Sigmoid colon (tissue), 7 donors: ENCODE measurements around the gene DYNC1I1. TPM values are rescaled to one million over a fixed set of nuclear protein-coding genes. Genes with fewer than 3 reads are reported as not detected.

Experiments
- DNase-seq: peaks from one replicate; pipeline ENCODE4 v3.0.0-alpha.2; 2019
- H3K27ac ChIP-seq, 4 donors: fragments of 200-600 bp; sonication (generic); one replicate each; pipeline ENCODE4 v1.5.1; 2016 to 2019; ENCODE audit warnings: mild to moderate bottlenecking in 1 of 4
- H3K27me3 ChIP-seq, 3 donors: fragments of 200-600 bp; sonication (generic); one replicate each; pipeline ENCODE4 v1.5.1; 2019; ENCODE audit warnings: mild to moderate bottlenecking in 1 of 3
- H3K36me3 ChIP-seq, 4 donors: fragments of 200-600 bp; sonication (generic); one replicate each; pipeline ENCODE4 v1.5.1; 2016 to 2019
- H3K4me1 ChIP-seq, 4 donors: fragments of 200-600 bp; sonication (generic); one replicate each; pipeline ENCODE4 v1.5.1; 2017 to 2019
- H3K4me3 ChIP-seq, 4 donors: fragments of 200-600 bp; sonication (generic); one replicate each; pipeline ENCODE4 v1.5.1; 2017 to 2019; ENCODE audit warnings: mild to moderate bottlenecking in 2 of 4, moderate library complexity in 1 of 4
- H3K9me3 ChIP-seq, 4 donors: fragments of 200-600 bp in 3 of 4; sonication (generic) in 3 of 4; one replicate each; pipeline versions ENCODE4 v1.5.1 to v1.6.1; 2013 to 2019
- CTCF ChIP-seq, 4 experiments: fragments of 450-650 bp in 3 of 4; fragments of 200-600 bp in 1 of 4; IDR thresholded peaks; one replicate each; pipeline ENCODE4 v1.5.1; 2016 to 2019; ENCODE audit warnings: antibody characterized with exemption in 4 of 4, mild to moderate bottlenecking in 3 of 4, moderate library complexity in 2 of 4
- EP300 ChIP-seq, 4 donors: sonication (generic); formaldehyde crosslinking; IDR thresholded peaks; one replicate each; pipeline ENCODE4 v1.6.1; 2017; ENCODE audit warnings: antibody characterized with exemption in 4 of 4
- POLR2A ChIP-seq, 2 donors: fragments of 450-650 bp; IDR thresholded peaks; one replicate each; pipeline ENCODE4 v1.6.1; 2016; ENCODE audit warnings: antibody characterized with exemption in 2 of 2, mild to moderate bottlenecking in 2 of 2, moderate library complexity in 2 of 2
- POLR2AphosphoS5 ChIP-seq, 4 donors: sonication (generic); formaldehyde crosslinking; IDR thresholded peaks; one replicate each; pipeline ENCODE4 v1.6.1; 2017; ENCODE audit warnings: antibody characterized with exemption in 4 of 4
- WGBS, 2 donors: extraction: QIAGEN DNeasy Blood & Tissue Kit; methylation state at CpG; one replicate each; pipeline ENCODE4 v1.1.7; 2013; 5-methylcytosine and 5-hydroxymethylcytosine counted together
- intact Hi-C: fragments of 100-400 bp; cut with DNase I; formaldehyde crosslinking; loops from one replicate; pipeline ENCODE4 v1.15.1; 2023
- polyA plus RNA-seq, 3 donors: library from polyadenylated mRNA; stranded (reverse); fragments of 200-250 nt; gene quantifications; one replicate each; pipeline ENCODE4 v1.2.3, GENCODE V29; 2013
- total RNA-seq, 4 donors: library from RNA; depleted of rRNA; stranded (reverse); fragments of >200 nt; gene quantifications; one replicate each; pipeline ENCODE4 v1.1.0, GENCODE V29; 2016
- donor health status: healthy with polysubstance abuse.
- donor health status: Bipolar disorder and iron deficiency.
- donor health status: healthy.

DYNC1I1 gene
- total and polyA plus RNA-seq, 7 donors: 0.92 to 65.2 (median 45.1) TPM; not detected in 1

DNA sequence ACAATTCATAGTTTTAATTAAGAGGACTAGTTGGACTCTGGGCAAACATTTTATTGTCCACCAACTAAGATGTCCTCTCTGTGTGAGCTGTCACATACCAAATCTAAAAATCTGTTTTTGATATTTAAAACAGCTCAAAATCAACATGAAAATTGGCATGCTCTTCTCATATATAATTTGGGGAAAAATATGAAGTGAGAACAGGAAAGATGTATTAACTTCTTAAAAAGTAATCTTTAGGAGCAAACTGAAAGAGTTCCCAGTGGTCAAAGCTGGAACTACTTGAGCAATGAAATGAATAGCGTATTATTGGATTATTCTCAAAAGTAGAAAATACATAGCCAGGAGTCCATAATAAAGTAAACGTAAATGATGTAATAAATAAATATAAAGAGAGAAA, 147.2 kb downstream of the DYNC1I1 start:
- WGBS, 2 donors: 75 to 86% methylated on average over 2 of the region's 2 CpGs
- no peak for DNase-seq
- H3K9me3 ChIP-seq: no peaks in the 10 kb centered on the region
- TF ChIP-seq EP300 (IDR thresholded peaks at IDR 0.05) (no peak), CTCF (IDR thresholded peaks at IDR 0.05) (peak in 1 of 4 experiments; percentile 15)
- H3K4me1 ChIP-seq: peaks cover 0 to 8% (median 2%) of the 10 kb centered on the region in 4 donors
- intact Hi-C loops: loop anchor here (10.0 kb wide), 2 partner anchors 155 to 1145 kb away; no protein-coding TSS in a partner anchor
- no peak overlapping the region for H3K4me3 ChIP-seq
- no peaks in the 10 kb centered on the region for H3K36me3 ChIP-seq
- H3K27me3 ChIP-seq: no peaks in the 10 kb centered on the region
- H3K27ac ChIP-seq: no peak overlapping the region

DNA sequence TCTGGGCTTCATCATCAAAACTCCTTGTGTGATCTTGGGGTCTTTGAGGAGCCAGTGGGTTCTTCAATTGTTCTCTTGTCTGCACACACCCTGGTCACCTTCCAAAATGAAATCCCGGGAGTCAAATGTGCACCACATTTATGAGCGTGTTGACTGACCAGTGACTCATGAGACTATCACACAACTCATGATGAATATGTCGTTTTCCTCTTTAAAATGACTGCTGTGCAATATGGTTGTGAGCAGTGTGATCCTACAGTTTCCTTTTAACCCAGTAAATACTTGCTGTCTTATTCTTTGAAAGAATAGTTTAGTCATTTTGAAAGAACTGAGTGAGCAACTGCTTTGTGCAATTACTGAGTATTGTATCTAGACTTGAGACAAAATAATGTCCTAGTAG, 149.2 kb downstream of the DYNC1I1 start:
- Histone ChIP-seq H3K36me3 (no peaks in the 10 kb centered on the region), H3K27me3 (no peaks in the 10 kb centered on the region), H3K4me3 (no peak overlapping the region), H3K27ac (no peak overlapping the region), H3K4me1 (peaks cover 0 to 4% (median 2%) of the 10 kb centered on the region in 4 donors), H3K9me3 (no peaks in the 10 kb centered on the region)
- DNase-seq: no peak
- intact Hi-C loops: no loop called here
- TF ChIP-seq POLR2A (IDR thresholded peaks at IDR 0.05) (no peak), POLR2AphosphoS5 (IDR thresholded peaks at IDR 0.05) (no peak), EP300 (IDR thresholded peaks at IDR 0.05) (no peak), CTCF (IDR thresholded peaks at IDR 0.05) (no peak)
- WGBS, 2 donors: 40 to 76% methylated on average over 3 of the region's 3 CpGs

GRCh38 chr7:95922191-95922590, 149.8 kb downstream of the DYNC1I1 start:
- 62 to 67% methylated on average over 3 of the region's 3 CpGs for WGBS, 2 donors
- DNase-seq: no peak
- H3K27me3 ChIP-seq: no peaks in the 10 kb centered on the region
- H3K4me1 ChIP-seq: no peaks in the 10 kb centered on the region
- H3K27ac ChIP-seq: no peak overlapping the region
- intact Hi-C loops: no loop called here
- H3K4me3 ChIP-seq: no peak overlapping the region
- no peaks in the 10 kb centered on the region for H3K36me3 ChIP-seq
- TF ChIP-seq CTCF (IDR thresholded peaks at IDR 0.05) (no peak), POLR2A (IDR thresholded peaks at IDR 0.05) (no peak), EP300 (IDR thresholded peaks at IDR 0.05) (no peak), POLR2AphosphoS5 (IDR thresholded peaks at IDR 0.05) (no peak)
- H3K9me3 ChIP-seq: no peaks in the 10 kb centered on the region

GRCh38 chr7:95925236-95925635, 152.9 kb downstream of the DYNC1I1 start:
- Histone ChIP-seq H3K36me3 (no peaks in the 10 kb centered on the region), H3K27ac (no peak overlapping the region), H3K4me1 (no peaks in the 10 kb centered on the region), H3K4me3 (no peak overlapping the region), H3K9me3 (no peaks in the 10 kb centered on the region), H3K27me3 (no peaks in the 10 kb centered on the region)
- TF ChIP-seq POLR2A (IDR thresholded peaks at IDR 0.05): no peak
- no peak for TF ChIP-seq POLR2AphosphoS5 (IDR thresholded peaks at IDR 0.05)
- no peak for TF ChIP-seq EP300 (IDR thresholded peaks at IDR 0.05)
- TF ChIP-seq CTCF (IDR thresholded peaks at IDR 0.05): no peak
- DNase-seq: no peak
- intact Hi-C loops: no loop called here
- WGBS, 2 donors: 74 to 77% methylated on average over 3 of the region's 3 CpGs

DNA sequence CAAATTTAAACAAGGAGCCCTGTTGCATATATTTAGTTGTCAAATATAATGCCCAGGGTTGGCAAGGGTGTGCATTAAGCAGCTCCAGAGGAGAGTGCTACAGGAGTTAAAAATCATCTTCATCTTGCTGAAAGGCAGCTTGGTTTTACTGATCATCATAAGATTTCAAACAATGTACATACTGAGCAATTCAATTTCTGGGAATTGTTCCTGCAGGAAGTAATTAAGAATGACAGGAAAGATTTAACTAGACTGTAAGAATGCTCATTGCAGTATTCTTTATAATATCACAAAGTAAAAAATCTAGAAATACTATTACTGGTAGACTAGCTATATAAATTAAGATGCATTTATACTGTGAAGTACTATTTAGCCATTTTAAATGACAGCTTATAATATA, 153.6 kb downstream of the DYNC1I1 start:
- Histone ChIP-seq H3K27ac (no peak overlapping the region), H3K36me3 (no peaks in the 10 kb centered on the region), H3K4me1 (no peaks in the 10 kb centered on the region), H3K27me3 (no peaks in the 10 kb centered on the region), H3K9me3 (no peaks in the 10 kb centered on the region), H3K4me3 (no peak overlapping the region)
- intact Hi-C loops: no loop called here
- TF ChIP-seq EP300 (IDR thresholded peaks at IDR 0.05): no peak
- no peak for DNase-seq
